KMS-11 (cell line): Measurements from ENCODE around the gene TMEM229B.

Source experiments
- H2AFZ ChIP-seq: fragments of 200-600 bp; sonication (generic); 2 replicates; pipeline ENCODE4 v1.6.1; 2016; ENCODE audit warnings: antibody characterized with exemption, mixed run types, low read depth
- H3K27ac ChIP-seq: fragments of 200-600 bp; sonication (generic); 2 replicates; pipeline ENCODE4 v1.6.1; 2016; ENCODE audit warnings: mild to moderate bottlenecking, mixed run types
- H3K27me3 ChIP-seq: fragments of 200-600 bp; sonication (generic); 2 replicates; pipeline ENCODE4 v1.6.1; 2017; ENCODE audit warnings: mild to moderate bottlenecking, low read depth, mixed run types, moderate library complexity; ENCODE audit not compliant: insufficient read depth
- H3K36me3 ChIP-seq: fragments of 200-600 bp; sonication (generic); 2 replicates; pipeline ENCODE4 v1.6.1; 2017; ENCODE audit warnings: mild to moderate bottlenecking, mixed run types; ENCODE audit not compliant: insufficient read depth
- H3K4me1 ChIP-seq: fragments of 200-600 bp; sonication (generic); 2 replicates; pipeline ENCODE4 v1.6.1; 2016; ENCODE audit warnings: mild to moderate bottlenecking, low read depth, mixed run types; ENCODE audit not compliant: poor library complexity, severe bottlenecking
- H3K4me2 ChIP-seq: fragments of 200-600 bp; sonication (generic); 2 replicates; pipeline ENCODE4 v1.7.0; 2016; ENCODE audit warnings: mild to moderate bottlenecking, mixed run types
- H3K4me3 ChIP-seq: fragments of 200-600 bp; sonication (generic); IDR thresholded peaks from 2 replicates; pipeline ENCODE4 v1.6.1; 2017; ENCODE audit warnings: low read depth, low read length, mixed read lengths; ENCODE audit not compliant: insufficient read depth
- H3K79me2 ChIP-seq: fragments of 200-600 bp; sonication (generic); 2 replicates; pipeline ENCODE4 v1.6.1; 2016; ENCODE audit warnings: low read depth, mixed run types; ENCODE audit not compliant: insufficient read depth
- H3K9ac ChIP-seq: fragments of 200-600 bp; sonication (generic); 2 replicates; pipeline ENCODE4 v1.6.1; 2016; ENCODE audit warnings: mild to moderate bottlenecking, mixed run types
- H4K20me1 ChIP-seq: fragments of 200-600 bp; sonication (generic); 2 replicates; pipeline ENCODE4 v1.6.1; 2016; ENCODE audit warnings: mild to moderate bottlenecking, mixed run types; ENCODE audit not compliant: insufficient read depth
- CTCF ChIP-seq: fragments of 200-600 bp; sonication (generic); conservative IDR thresholded peaks from 2 replicates; pipeline ENCODE4 v1.6.1; 2017; ENCODE audit warnings: low read depth, mild to moderate bottlenecking, antibody characterized with exemption, low read length, moderate library complexity, mixed read lengths

The TMEM229B gene

GRCh38 chr14:67461341-67461985 is 27.1 kb downstream of the TMEM229B start:
- H3K36me3 ChIP-seq: no peaks in the 10 kb centered on the region
- H3K9ac ChIP-seq: no peak overlapping the region
- no peak overlapping the region for H3K4me2 ChIP-seq
- no peaks in the 10 kb centered on the region for H4K20me1 ChIP-seq
- H3K4me3 ChIP-seq: no peak overlapping the region
- no peaks in the 10 kb centered on the region for H3K79me2 ChIP-seq
- TF ChIP-seq CTCF: no peak
- no peaks in the 10 kb centered on the region for H3K4me1 ChIP-seq
- H3K27me3 ChIP-seq: no peaks in the 10 kb centered on the region
- no peak overlapping the region for H2AFZ ChIP-seq
- H3K27ac ChIP-seq: no peak overlapping the region

DNA sequence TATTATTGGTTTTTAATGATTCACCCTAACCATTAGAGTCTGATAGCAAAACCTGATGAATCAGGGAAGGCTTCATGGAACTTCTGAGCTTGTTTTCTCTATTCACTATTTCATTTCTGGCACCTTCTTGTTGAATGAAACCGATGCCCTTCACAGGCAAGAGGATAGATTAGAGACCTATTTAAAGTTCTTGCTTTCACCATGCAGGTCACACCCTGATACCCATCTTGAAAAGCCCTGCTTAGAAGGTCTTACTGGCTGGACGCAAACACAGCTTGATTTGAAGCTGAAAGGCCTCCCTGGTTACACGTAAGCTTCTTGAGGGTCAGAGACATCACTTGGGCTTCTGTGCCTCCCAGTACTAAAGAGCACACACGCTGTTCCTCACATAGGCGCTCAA is 29.2 kb downstream of the TMEM229B start:
- H4K20me1 ChIP-seq: no peaks in the 10 kb centered on the region
- H3K36me3 ChIP-seq: no peaks in the 10 kb centered on the region
- H3K4me1 ChIP-seq: no peaks in the 10 kb centered on the region
- H3K9ac ChIP-seq: no peak overlapping the region
- H3K27ac ChIP-seq: no peak overlapping the region
- H3K79me2 ChIP-seq: no peaks in the 10 kb centered on the region
- H3K27me3 ChIP-seq: no peaks in the 10 kb centered on the region
- no peak for TF ChIP-seq CTCF
- no peak overlapping the region for H2AFZ ChIP-seq
- no peak overlapping the region for H3K4me2 ChIP-seq
- no peak overlapping the region for H3K4me3 ChIP-seq

- Histone ChIP-seq H3K79me2 (no peaks in the 10 kb centered on the region), H3K4me3 (no peak overlapping the region), H3K4me2 (no peak overlapping the region), H3K27ac (no peak overlapping the region), H3K4me1 (no peaks in the 10 kb centered on the region), H3K36me3 (no peaks in the 10 kb centered on the region), H3K27me3 (no peaks in the 10 kb centered on the region), H3K9ac (no peak overlapping the region), H2AFZ (no peak overlapping the region), H4K20me1 (no peaks in the 10 kb centered on the region)
- no peak for TF ChIP-seq CTCF
Measured at GRCh38 chr14:67457782-67458181, 30.7 kb downstream of the TMEM229B start.

DNA sequence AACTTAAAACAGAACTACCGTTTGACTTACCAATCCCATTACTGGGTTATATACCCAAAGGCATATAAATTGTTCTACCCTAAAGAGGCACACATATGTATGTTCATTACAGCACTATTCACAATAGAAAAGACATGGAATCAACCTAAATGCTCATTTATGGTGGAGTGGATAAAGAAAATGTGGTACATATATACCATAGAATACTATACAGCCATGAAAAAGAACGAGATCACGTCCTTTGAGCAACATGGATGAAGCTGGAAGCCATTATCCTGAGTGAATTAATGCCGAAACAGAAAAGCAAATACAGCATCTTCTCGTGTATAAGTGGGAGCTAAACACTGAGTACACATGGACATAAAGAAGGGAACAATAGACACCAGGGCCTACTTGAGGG is 31.8 kb downstream of the TMEM229B start:
- no peaks in the 10 kb centered on the region for H3K4me1 ChIP-seq
- H4K20me1 ChIP-seq: no peaks in the 10 kb centered on the region
- no peaks in the 10 kb centered on the region for H3K27me3 ChIP-seq
- no peak overlapping the region for H3K27ac ChIP-seq
- no peaks in the 10 kb centered on the region for H3K79me2 ChIP-seq
- H2AFZ ChIP-seq: no peak overlapping the region
- H3K36me3 ChIP-seq: no peaks in the 10 kb centered on the region
- no peak overlapping the region for H3K4me3 ChIP-seq
- no peak overlapping the region for H3K9ac ChIP-seq
- TF ChIP-seq CTCF: no peak
- H3K4me2 ChIP-seq: no peak overlapping the region
